Activated naive CD4-positive, alpha-beta T cell treated with anti-CD3 and anti-CD28 coated beads, Interleukin-2, amount 50 U/mL, for 24 hours (primary cell): ENCODE data around the gene SLC16A14.

Experiments used
- H3K27ac Mint-ChIP-seq: one replicate; pipeline ENCODE4 v1.8.0; 2021; ENCODE audit warnings: mild to moderate bottlenecking, mixed read lengths
- H3K27me3 Mint-ChIP-seq: one replicate; pipeline ENCODE4 v1.8.0; 2021; ENCODE audit warnings: mixed read lengths
- H3K36me3 Mint-ChIP-seq: one replicate; pipeline ENCODE4 v1.8.0; 2021; ENCODE audit warnings: mixed read lengths
- H3K4me1 Mint-ChIP-seq: one replicate; pipeline ENCODE4 v1.8.0; 2021; ENCODE audit warnings: mixed read lengths
- H3K4me3 Mint-ChIP-seq: one replicate; pipeline ENCODE4 v1.8.0; 2021; ENCODE audit warnings: mild to moderate bottlenecking, mixed read lengths
- H3K9me3 Mint-ChIP-seq: one replicate; pipeline ENCODE4 v1.8.0; 2021; ENCODE audit warnings: mixed read lengths

SLC16A14 gene

DNA sequence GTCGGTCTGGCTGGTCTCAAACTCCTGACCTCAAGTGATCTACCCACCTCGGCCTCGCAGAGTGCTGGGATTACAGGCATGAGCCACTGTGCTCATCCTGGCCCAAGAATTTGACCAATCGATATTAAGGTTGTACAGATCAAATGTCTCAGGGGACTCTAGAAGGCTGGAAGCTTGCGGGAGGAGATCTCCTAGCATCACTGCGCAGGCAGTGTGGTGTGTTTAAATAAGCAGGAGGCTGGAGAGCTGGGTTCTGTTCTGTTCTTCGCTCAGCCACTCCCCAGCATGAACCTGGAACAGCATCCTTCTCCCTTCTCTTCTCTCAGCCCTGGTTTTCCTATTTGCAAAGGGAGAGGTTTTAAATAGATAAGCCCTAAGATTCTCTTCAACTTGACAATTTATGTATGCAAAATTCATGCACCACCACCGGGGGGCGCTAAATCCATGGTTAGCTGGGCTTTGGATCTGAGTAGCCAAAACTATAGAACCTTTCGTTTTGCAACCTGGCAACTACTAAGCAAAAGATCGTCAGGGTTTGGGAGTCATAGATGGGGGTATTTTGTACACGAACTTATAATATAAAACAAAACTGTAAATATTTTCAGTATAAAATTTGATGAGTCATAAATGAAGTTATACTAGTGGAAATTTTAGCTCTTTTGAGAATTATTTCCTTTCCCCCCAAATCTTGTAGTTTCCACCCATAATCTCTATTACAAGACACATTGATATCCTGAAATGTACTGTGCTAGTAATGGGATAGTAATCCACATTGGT is 60.6 kb downstream of the SLC16A14 start:
- peaks cover 8% of the 10 kb centered on the region for H3K4me1 Mint-ChIP-seq
- no peak overlapping the region for H3K27ac Mint-ChIP-seq
- no peaks in the 10 kb centered on the region for H3K27me3 Mint-ChIP-seq
- peak overlapping the region; percentile 41 for H3K4me3 Mint-ChIP-seq
- H3K36me3 Mint-ChIP-seq: no peaks in the 10 kb centered on the region
- no peaks in the 10 kb centered on the region for H3K9me3 Mint-ChIP-seq

DNA sequence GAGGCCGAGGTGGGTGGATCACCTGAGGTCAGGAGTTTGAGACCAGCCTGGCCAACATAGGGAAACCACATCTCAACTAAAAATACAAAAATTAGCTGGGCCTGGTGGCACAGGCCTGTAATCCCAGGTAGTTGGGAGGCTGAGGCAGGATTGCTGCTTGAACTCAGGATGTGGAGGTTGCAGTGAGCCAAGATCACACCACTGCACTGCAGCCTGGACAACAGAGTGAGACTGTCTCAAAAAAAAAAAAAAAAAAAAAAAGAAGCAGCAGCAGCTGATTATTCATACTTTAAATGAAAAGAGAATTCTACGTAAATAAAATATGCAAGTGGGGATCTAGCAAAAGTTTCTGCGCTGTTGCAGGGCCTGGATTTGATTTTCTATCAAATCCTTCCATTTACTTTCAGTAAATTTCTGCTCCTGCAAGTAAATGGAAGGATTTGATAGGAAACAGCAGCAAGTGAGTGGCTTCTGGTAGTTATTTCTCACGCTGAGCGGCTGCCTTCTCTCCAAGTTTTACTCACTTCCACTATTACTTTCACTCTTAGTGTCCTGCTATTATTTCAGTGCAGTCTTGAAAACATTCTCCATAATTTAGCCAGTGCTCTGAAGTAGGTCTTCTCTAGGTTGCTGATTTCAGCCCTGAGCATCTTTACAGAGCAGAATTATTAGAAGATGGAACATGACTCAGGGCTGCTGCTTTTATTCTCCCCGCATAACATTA is 68.4 kb downstream of the SLC16A14 start:
- no peaks in the 10 kb centered on the region for H3K36me3 Mint-ChIP-seq
- H3K4me1 Mint-ChIP-seq: no peaks in the 10 kb centered on the region
- no peak overlapping the region for H3K4me3 Mint-ChIP-seq
- H3K9me3 Mint-ChIP-seq: no peaks in the 10 kb centered on the region
- no peaks in the 10 kb centered on the region for H3K27me3 Mint-ChIP-seq
- H3K27ac Mint-ChIP-seq: no peak overlapping the region

DNA sequence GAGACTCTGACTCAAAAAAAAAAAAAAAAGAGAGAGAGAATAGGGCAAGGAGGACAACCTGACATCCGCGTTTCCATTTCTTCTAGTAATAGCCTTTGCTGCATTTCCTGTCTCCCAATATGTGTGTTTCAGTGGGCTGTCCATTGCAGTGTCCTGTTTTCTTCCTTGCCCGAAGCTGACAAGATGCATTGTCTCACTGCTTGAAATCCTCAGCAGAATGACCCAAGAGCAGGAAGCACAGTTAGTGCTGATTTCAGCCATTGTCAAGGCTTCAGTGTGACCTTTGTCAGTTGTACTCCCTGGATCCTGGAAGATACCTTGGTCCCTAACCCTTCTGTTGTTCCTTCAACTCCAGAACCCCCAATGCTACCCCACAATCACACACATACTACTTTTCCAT is 71.2 kb downstream of the SLC16A14 start:
- H3K36me3 Mint-ChIP-seq: no peaks in the 10 kb centered on the region
- no peaks in the 10 kb centered on the region for H3K9me3 Mint-ChIP-seq
- no peak overlapping the region for H3K27ac Mint-ChIP-seq
- no peaks in the 10 kb centered on the region for H3K4me1 Mint-ChIP-seq
- H3K4me3 Mint-ChIP-seq: no peak overlapping the region
- no peaks in the 10 kb centered on the region for H3K27me3 Mint-ChIP-seq

DNA sequence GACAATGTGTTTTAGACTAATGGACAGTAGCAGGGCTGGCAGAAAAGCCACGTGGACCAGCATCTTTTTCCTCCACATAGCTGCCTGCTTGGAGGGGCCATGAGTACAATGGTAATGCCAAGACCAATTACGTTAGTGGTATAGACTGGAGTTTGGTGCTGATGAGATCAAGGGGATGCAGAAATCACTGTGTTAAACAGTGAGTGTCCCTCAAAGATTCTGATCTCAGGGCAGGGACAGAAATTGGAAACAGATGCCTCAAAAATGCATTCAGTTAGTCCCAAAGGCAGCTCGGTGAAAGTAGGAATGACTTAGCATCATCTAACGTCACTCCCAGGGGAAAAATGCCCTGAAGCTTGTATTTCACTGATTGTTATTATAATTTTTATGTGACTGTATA is 72.4 kb downstream of the SLC16A14 start:
- Mint-ChIP-seq H3K4me1 (no peaks in the 10 kb centered on the region), H3K36me3 (peaks cover 3% of the 10 kb centered on the region), H3K27ac (no peak overlapping the region), H3K27me3 (no peaks in the 10 kb centered on the region), H3K9me3 (no peaks in the 10 kb centered on the region), H3K4me3 (no peak overlapping the region)

DNA sequence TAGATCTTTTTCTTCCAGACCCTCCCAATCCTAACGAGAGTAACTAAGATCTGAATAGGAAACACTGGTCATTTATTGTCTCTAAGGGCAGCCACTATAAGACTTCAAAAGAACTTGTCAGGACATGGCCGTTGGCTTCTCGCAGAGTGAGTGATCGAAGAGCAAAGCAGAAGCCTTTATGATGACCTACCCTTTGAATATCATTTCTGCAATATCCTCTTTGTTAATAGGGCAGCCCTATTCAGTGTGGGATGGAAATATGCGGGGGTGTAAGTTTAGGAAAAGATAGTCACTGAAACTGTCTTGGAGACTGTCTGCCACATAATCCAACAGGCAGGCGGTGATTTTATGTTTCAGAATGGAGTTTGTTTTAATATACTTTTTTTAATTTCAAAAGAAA is 75.5 kb downstream of the SLC16A14 start:
- H3K4me1 Mint-ChIP-seq: no peaks in the 10 kb centered on the region
- no peaks in the 10 kb centered on the region for H3K27me3 Mint-ChIP-seq
- no peak overlapping the region for H3K27ac Mint-ChIP-seq
- H3K9me3 Mint-ChIP-seq: no peaks in the 10 kb centered on the region
- H3K4me3 Mint-ChIP-seq: no peak overlapping the region
- H3K36me3 Mint-ChIP-seq: peaks cover 3% of the 10 kb centered on the region
